Measurements from ENCODE around the gene CCDC184.
A peak's percentile ranks its signal among the peaks of the same experiment; 100 is the strongest.
"Not testable (repeated sequence)": the region's sequence is repeated elsewhere in the genome, so short reads cannot be mapped to it uniquely, and the experiment has no call there.

CCDC184 gene

DNA sequence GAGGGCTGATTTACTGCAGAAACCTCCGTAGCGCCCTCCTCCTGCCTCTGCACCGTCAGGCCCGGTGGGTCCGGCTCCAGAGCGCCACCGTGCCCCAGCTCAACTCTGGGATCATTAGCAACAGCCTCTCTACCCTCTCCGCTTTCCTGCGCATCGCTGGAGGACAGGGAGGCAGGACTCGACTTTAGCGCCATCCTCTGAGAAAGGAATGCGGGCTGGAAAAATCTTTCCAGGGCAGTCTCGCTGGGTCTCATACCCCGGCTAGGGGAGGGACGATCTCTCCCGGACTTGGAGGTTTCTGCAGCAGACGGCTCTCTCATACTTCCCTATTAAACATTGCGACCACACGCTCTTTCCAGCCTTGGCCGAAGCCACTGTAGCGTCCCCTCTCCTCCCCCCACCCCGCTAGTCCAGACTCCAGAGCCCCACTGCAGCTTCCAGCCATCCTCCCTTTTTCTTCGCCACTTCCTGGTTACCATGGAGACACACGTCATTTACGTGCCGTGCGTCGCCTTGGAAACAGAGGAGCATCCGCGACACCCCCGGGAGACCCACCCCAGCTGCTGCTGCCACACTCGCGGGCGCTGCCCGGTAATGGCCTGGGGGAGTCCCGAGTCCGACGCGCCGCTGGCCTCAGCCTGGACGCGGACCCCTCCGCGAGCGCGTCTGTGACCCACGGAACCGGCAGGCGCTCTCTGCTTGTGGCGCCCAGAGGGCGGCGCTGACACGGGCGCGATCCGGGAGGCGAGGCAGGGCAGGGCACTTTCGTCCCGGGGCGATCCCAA lies at the start of gene CCDC184:
CCDC184 (plus strand) TSS at position 554 of the 785 bp plus-strand sequence. CDS start 479 bp downstream, outside the sequence.
- H3K4me3 ChIP-seq (ENCODE audit: low read length): peak within 1 kb of the TSS; percentile 49
- TF ChIP-seq, protein P1, sequence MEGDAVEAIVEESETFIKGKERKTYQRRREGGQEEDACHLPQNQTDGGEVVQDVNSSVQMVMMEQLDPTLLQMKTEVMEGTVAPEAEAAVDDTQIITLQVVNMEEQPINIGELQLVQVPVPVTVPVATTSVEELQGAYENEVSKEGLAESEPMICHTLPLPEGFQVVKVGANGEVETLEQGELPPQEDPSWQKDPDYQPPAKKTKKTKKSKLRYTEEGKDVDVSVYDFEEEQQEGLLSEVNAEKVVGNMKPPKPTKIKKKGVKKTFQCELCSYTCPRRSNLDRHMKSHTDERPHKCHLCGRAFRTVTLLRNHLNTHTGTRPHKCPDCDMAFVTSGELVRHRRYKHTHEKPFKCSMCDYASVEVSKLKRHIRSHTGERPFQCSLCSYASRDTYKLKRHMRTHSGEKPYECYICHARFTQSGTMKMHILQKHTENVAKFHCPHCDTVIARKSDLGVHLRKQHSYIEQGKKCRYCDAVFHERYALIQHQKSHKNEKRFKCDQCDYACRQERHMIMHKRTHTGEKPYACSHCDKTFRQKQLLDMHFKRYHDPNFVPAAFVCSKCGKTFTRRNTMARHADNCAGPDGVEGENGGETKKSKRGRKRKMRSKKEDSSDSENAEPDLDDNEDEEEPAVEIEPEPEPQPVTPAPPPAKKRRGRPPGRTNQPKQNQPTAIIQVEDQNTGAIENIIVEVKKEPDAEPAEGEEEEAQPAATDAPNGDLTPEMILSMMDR (IDR thresholded peaks at IDR 0.05; ENCODE audit: insufficient read depth, low read depth, low read length, missing control alignments): no peak
- DNase-seq (ENCODE audit: low read depth): peak; percentile 47

GRCh38 chr12:48135027-48135426 lies 48.4 kb upstream of the CCDC184 start:
- DNase-seq (ENCODE audit: low read depth): no peak
- H3K4me3 ChIP-seq (ENCODE audit: low read length): no peak overlapping the region
- TF ChIP-seq, protein P1 (IDR thresholded peaks at IDR 0.05; ENCODE audit: insufficient read depth, low read depth, low read length, missing control alignments): no peak

DNA sequence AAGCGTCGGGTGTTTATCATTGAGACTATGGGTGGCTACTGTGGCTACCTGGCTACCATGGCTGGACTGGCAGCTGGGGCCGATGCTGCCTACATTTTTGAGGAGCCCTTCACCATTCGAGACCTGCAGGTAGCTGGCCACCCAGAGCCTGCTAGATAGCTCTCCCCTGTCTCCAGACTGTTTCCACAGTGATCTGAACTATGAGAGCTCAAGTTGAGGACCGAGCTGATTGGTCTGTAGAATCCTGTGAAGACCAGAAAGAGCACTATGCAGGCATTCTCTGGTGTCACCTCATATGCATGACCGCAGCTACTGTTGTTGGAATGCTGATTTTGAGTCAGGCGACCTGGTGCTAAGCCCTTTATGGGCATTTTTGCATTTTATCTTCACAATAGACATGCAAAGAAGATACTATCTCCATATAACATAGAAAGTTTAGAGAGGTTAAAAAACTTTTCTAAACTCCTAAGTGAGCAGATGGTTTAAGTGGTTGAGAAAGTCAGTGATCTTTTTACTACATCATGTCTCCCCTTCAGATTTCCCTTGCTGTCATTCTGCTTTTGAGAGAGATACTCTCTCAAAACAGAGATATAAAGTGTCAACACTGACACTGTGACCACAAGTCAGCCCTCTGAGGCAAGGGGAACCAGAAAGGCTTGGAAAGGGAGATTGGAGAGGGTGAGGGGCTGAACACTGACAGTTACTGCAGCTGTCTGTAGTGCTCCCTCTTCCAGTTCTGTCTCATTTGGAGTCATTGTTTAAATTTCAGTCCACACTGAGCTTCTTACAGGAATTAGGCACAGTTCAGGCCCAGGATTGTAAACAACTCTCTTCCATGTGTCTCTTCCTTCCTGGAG lies 40.4 kb upstream of the CCDC184 start:
- TF ChIP-seq, protein P1 (IDR thresholded peaks at IDR 0.05; ENCODE audit: insufficient read depth, low read depth, low read length, missing control alignments): no peak
- no peak for DNase-seq (ENCODE audit: low read depth)
- no peak overlapping the region for H3K4me3 ChIP-seq (ENCODE audit: low read length)

DNA sequence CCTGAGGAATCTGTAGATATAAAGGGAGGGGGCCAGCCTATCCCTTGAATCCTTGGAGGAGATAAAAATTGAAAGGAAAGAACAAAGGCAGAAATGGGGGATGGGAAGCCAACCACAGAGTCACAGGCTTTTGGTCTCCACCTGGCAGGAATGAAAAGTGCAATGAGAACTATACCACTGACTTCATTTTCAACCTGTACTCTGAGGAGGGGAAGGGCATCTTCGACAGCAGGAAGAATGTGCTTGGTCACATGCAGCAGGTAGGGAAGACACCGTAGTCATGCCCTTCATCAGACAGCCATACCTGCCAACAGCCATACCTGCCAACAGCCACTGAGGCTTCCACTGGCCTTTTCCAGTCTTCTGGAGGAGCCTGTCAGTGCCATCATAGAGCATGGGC lies 39.5 kb upstream of the CCDC184 start:
- TF ChIP-seq, protein P1 (IDR thresholded peaks at IDR 0.05; ENCODE audit: insufficient read depth, low read depth, low read length, missing control alignments): no peak
- no peak for DNase-seq (ENCODE audit: low read depth)
- no peak overlapping the region for H3K4me3 ChIP-seq (ENCODE audit: low read length)

- TF ChIP-seq, protein P1 (IDR thresholded peaks at IDR 0.05; ENCODE audit: insufficient read depth, low read depth, low read length, missing control alignments): no peak
These were observed 37.5 kb upstream of the CCDC184 start for GRCh38 chr12:48145981-48146380.

DNA sequence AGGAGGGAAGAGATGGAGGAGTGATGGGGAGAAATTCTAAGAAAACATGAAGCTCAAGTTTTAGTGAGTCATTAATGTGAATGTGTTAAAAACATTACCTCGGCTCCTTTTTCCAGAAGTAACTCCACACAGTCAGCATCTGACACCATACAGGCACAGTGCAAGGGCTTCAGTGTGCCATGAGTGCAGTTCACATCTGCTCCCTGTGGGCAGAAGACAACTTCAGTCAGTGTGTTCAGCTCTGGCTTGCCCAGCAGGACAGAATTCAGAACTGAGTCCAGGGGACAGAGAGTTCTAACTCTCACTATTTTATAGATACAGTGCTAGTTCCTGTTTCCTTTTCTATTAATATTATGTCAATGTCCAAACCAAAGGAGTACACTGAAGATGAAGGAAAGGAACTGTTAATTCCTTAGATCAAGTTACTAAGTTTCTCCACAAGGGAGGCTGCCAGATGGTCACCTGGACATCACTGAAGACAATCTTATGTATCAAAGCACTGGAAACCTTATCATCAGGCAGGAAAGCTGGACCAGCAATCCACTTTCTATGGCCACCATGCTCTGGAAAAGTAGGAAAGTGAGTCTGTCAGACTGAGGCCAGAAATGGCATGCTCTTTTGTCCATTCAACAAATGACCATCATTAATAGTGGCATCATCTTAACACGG lies 32.2 kb upstream of the CCDC184 start:
- TF ChIP-seq, protein P1 (IDR thresholded peaks at IDR 0.05; ENCODE audit: insufficient read depth, low read depth, low read length, missing control alignments): no peak
- no peak for DNase-seq (ENCODE audit: low read depth)

More at GRCh38 chr12:48145981-48146380, 37.5 kb upstream of the CCDC184 start:
- H3K4me3 ChIP-seq (ENCODE audit: low read length): no peak overlapping the region
- no peak for DNase-seq (ENCODE audit: low read depth)

GRCh38 chr12:48155786-48156185 lies 27.7 kb upstream of the CCDC184 start:
- H3K4me3 ChIP-seq (ENCODE audit: low read length); DNase-seq (ENCODE audit: low read depth): not testable (repeated sequence)

More for the DNA sequence above, 32.2 kb upstream of the CCDC184 start:
- no peak overlapping the region for H3K4me3 ChIP-seq (ENCODE audit: low read length)
